ENCODE measurements around the gene BCL11B. TPM values are rescaled to one million over a fixed set of nuclear protein-coding genes. Genes with fewer than 3 reads are reported as not detected.

Gene BCL11B
- total and polyA plus RNA-seq, 10 of the 15 experiments (the other 5 are each of a cell fraction or from before 2014, with no cell fraction given): 0.38 to 5.5 (median 1.3) TPM

DNA sequence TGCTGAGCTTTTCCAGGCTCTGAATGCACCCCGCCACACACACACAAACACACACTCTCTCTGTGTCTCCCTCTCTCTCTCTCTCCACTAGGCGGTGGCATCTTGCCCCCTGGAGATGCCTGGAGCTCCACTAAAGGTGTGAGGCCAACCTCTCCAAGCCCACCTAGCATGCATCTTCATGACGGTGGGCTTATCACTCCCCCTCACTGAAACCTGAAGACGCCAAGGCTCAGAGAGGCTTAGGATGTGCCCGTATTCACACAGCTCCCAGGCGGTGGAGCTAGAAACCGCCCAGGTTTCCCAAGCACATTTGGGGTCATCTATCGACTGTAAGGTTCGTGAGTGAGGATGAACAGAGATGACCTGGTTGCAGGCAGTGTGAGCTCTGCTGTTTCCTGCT lies 42.6 kb upstream of the BCL11B start:
- Histone ChIP-seq H3K9me3 (replicated peaks; ENCODE audit: control insufficient read depth, insufficient read depth, low read length) (no peaks in the 10 kb centered on the region), H3K36me3 (ENCODE audit: control insufficient read depth in 2 of 2, insufficient read depth in 2 of 2, low read length in 1 of 2) (no peaks in the 10 kb centered on the region), H3K27ac (ENCODE audit: control insufficient read depth, insufficient read depth) (no peak overlapping the region), H3K4me1 (ENCODE audit: control insufficient read depth, insufficient read depth, low read length) (peaks cover under 1% of the 10 kb centered on the region), H3K4me2 (ENCODE audit: control insufficient read depth, insufficient read depth) (no peak overlapping the region), H3K79me2 (ENCODE audit: control insufficient read depth, insufficient read depth, low read length) (no peaks in the 10 kb centered on the region), H3K27me3 (replicated peaks in 1 of 2; ENCODE audit: control insufficient read depth in 2 of 2, insufficient read depth in 2 of 2, low read length in 1 of 2) (no peaks in the 10 kb centered on the region; a peak in 1 of 4 replicates), H4K20me1 (ENCODE audit: control insufficient read depth, insufficient read depth) (no peaks in the 10 kb centered on the region), H3K4me3 (no peak overlapping the region), H2AFZ (ENCODE audit: control insufficient read depth, low read depth, low read length) (no peak overlapping the region), H3K9ac (ENCODE audit: control insufficient read depth, insufficient read depth, low read length) (no peak overlapping the region)
- 46% methylated on average over 9 of the region's 9 CpGs for WGBS (ENCODE audit: insufficient coverage, insufficient replicate concordance, low lambda C conversion rate, missing lambda C conversion rate)
- DNase-seq (ENCODE audit: low read depth, low spot score): no peak
- POLR2A ChIA-PET: no interaction called here
- RAD21 ChIA-PET (ENCODE audit: unreplicated experiment): no interaction called here
- ATAC-seq: no peak
- CTCF ChIA-PET: interaction anchor here (0.6 to 1.4 kb wide), 3 partner anchors 10 to 101 kb away, joined by 3 read pairs; no protein-coding TSS in a partner anchor
- intact Hi-C loops (cut with micrococcal nuclease; ENCODE audit: unreplicated experiment) (no loop called here), in situ Hi-C loops (cut with MboI) (no loop called here)
- BruUV-seq (replicated peaks): no TSS peak
- SMC1A ChIA-PET (ENCODE audit: uncharacterized antibody, unreplicated experiment): interaction anchor here (0.8 to 1.2 kb wide), 2 partner anchors 331 to 1606 kb away, joined by 3 read pairs; no protein-coding TSS in a partner anchor
- FAIRE-seq: no peak
- TF ChIP-seq, protein P1, sequence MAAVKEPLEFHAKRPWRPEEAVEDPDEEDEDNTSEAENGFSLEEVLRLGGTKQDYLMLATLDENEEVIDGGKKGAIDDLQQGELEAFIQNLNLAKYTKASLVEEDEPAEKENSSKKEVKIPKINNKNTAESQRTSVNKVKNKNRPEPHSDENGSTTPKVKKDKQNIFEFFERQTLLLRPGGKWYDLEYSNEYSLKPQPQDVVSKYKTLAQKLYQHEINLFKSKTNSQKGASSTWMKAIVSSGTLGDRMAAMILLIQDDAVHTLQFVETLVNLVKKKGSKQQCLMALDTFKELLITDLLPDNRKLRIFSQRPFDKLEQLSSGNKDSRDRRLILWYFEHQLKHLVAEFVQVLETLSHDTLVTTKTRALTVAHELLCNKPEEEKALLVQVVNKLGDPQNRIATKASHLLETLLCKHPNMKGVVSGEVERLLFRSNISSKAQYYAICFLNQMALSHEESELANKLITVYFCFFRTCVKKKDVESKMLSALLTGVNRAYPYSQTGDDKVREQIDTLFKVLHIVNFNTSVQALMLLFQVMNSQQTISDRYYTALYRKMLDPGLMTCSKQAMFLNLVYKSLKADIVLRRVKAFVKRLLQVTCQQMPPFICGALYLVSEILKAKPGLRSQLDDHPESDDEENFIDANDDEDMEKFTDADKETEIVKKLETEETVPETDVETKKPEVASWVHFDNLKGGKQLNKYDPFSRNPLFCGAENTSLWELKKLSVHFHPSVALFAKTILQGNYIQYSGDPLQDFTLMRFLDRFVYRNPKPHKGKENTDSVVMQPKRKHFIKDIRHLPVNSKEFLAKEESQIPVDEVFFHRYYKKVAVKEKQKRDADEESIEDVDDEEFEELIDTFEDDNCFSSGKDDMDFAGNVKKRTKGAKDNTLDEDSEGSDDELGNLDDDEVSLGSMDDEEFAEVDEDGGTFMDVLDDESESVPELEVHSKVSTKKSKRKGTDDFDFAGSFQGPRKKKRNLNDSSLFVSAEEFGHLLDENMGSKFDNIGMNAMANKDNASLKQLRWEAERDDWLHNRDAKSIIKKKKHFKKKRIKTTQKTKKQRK (IDR thresholded peaks at IDR 0.05; ENCODE audit: low read depth, low read length): no peak
- TF ChIP-seq ZNF384 (IDR thresholded peaks at IDR 0.05; ENCODE audit: borderline replicate concordance, low read depth, low read length) (no peak), NR2C1 (IDR thresholded peaks at IDR 0.05) (no peak), PAX5 (IDR thresholded peaks at IDR 0.05; ENCODE audit: borderline replicate concordance, low read depth, low read length) (no peak), NR2C2 (IDR thresholded peaks at IDR 0.05; ENCODE audit: borderline replicate concordance, control insufficient read depth, insufficient read length, low read depth) (no peak), CBFB (IDR thresholded peaks at IDR 0.05; ENCODE audit: low read depth) (no peak), SUZ12 (IDR thresholded peaks at IDR 0.05; ENCODE audit: unreplicated experiment) (no peak), ZZZ3 (IDR thresholded peaks at IDR 0.05; ENCODE audit: control insufficient read depth, insufficient read length, low read depth) (no peak), LARP7 (IDR thresholded peaks at IDR 0.05) (no peak), SRF (IDR thresholded peaks at IDR 0.05; ENCODE audit: low read depth in 2 of 2, low read length in 2 of 2) (no peak), EED (IDR thresholded peaks at IDR 0.05; ENCODE audit: low read depth) (no peak), ZNF24 (IDR thresholded peaks at IDR 0.05) (no peak), BMI1 (IDR thresholded peaks at IDR 0.05; ENCODE audit: borderline replicate concordance) (no peak)
- TF ChIP-seq, protein P2, sequence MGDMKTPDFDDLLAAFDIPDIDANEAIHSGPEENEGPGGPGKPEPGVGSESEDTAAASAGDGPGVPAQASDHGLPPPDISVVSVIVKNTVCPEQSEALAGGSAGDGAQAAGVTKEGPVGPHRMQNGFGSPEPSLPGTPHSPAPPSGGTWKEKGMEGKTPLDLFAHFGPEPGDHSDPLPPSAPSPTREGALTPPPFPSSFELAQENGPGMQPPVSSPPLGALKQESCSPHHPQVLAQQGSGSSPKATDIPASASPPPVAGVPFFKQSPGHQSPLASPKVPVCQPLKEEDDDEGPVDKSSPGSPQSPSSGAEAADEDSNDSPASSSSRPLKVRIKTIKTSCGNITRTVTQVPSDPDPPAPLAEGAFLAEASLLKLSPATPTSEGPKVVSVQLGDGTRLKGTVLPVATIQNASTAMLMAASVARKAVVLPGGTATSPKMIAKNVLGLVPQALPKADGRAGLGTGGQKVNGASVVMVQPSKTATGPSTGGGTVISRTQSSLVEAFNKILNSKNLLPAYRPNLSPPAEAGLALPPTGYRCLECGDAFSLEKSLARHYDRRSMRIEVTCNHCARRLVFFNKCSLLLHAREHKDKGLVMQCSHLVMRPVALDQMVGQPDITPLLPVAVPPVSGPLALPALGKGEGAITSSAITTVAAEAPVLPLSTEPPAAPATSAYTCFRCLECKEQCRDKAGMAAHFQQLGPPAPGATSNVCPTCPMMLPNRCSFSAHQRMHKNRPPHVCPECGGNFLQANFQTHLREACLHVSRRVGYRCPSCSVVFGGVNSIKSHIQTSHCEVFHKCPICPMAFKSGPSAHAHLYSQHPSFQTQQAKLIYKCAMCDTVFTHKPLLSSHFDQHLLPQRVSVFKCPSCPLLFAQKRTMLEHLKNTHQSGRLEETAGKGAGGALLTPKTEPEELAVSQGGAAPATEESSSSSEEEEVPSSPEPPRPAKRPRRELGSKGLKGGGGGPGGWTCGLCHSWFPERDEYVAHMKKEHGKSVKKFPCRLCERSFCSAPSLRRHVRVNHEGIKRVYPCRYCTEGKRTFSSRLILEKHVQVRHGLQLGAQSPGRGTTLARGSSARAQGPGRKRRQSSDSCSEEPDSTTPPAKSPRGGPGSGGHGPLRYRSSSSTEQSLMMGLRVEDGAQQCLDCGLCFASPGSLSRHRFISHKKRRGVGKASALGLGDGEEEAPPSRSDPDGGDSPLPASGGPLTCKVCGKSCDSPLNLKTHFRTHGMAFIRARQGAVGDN (IDR thresholded peaks at IDR 0.05): no peak
